ENCODE data around the gene MZT2B.
"Not testable (repeated sequence)": the region's sequence is repeated elsewhere in the genome, so short reads cannot be mapped to it uniquely, and the experiment has no call there.

DNA sequence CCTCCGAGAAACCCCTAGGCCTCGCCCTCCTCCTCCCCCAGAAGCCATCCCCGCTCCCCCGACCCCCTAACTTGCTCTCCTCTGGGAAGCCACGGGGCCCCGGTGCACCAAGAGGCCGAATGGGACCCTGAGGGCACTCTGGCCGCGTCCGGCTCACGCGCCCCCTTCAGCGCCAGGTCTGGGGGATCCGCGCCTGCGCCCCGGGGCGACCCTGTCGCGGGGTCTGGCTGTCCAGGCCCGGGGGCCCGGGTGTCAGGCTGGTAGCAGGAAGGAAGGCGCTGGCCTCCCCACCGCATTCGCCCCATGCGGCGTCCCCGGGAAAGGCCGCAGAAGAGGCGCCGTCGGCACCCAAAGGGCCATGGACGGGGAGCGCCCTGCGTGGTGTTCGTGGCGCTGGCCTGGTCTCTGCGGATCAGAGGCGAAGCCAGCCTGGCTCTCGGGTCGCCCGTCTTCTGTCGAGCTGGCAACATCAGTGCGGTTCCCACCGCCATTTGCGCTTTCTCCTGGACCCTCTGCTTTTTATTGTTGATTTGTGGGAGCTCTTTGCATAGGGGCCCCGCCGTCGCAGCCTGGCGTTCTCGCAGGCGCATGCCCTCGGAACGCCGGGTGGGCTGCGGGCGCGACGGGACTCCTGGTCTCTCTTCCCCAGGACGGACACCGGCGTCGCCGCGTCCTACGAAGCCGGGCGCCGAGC, 46.6 kb downstream of the MZT2B start:
- TF ChIP-seq POLR2A (IDR thresholded peaks at IDR 0.05), result not testable (repeated sequence)
- TF ChIP-seq, protein P1, sequence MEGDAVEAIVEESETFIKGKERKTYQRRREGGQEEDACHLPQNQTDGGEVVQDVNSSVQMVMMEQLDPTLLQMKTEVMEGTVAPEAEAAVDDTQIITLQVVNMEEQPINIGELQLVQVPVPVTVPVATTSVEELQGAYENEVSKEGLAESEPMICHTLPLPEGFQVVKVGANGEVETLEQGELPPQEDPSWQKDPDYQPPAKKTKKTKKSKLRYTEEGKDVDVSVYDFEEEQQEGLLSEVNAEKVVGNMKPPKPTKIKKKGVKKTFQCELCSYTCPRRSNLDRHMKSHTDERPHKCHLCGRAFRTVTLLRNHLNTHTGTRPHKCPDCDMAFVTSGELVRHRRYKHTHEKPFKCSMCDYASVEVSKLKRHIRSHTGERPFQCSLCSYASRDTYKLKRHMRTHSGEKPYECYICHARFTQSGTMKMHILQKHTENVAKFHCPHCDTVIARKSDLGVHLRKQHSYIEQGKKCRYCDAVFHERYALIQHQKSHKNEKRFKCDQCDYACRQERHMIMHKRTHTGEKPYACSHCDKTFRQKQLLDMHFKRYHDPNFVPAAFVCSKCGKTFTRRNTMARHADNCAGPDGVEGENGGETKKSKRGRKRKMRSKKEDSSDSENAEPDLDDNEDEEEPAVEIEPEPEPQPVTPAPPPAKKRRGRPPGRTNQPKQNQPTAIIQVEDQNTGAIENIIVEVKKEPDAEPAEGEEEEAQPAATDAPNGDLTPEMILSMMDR (IDR thresholded peaks at IDR 0.05), result not testable (repeated sequence)

All from heart left ventricle (tissue), 13 donors.